ENCODE data around the gene LCN6. TPM values are rescaled to one million over a fixed set of nuclear protein-coding genes. Genes with fewer than 3 reads are reported as not detected.

The LCN6 gene
- polyA plus RNA-seq, 1 donor from 2014 or later, result not detected

DNA sequence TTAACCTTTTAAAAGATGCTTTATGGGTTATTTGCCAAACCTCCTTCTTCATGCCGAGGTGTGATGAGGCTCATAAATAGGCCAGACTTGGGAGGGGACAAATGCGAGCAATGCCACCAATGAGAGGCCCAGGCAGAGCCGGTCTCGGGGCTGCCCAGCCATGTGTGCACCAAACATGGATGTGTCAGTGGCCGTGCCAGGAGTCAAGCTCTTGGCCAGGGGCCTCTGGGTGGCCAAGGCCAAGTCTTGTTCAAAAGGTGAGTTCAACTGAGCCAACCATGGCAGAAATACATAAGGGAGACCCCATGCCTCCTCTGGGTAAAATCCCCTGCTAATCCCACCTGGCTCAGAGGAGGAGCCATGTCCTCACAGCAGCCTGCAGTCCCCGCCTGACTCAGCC, 26.9 kb upstream of the LCN6 start:
- Histone ChIP-seq H3F3A (ENCODE audit: insufficient read depth, low read length, poor library complexity, severe bottlenecking) (no peaks in the 10 kb centered on the region), H3K9me2 (ENCODE audit: insufficient read depth, low read length) (no peaks in the 10 kb centered on the region), H3K36me3 (ENCODE audit: insufficient read depth, low read length) (no peaks in the 10 kb centered on the region), H3K4me2 (ENCODE audit: low read length) (no peak overlapping the region), H3K9me3 (ENCODE audit: low read length) (no peaks in the 10 kb centered on the region), H3K9ac (ENCODE audit: low read length) (no peak overlapping the region), H3K27ac (ENCODE audit: low read length) (no peak overlapping the region), H3K79me2 (replicated peaks; ENCODE audit: insufficient read depth, low read length) (no peaks in the 10 kb centered on the region), H4K20me1 (ENCODE audit: insufficient read depth) (no peaks in the 10 kb centered on the region), H3K27me3 (ENCODE audit: insufficient read depth, low read depth, low read length) (no peaks in the 10 kb centered on the region), H2AFZ (ENCODE audit: low read depth, low read length) (no peak overlapping the region), H3K4me3 (ENCODE audit: low read length) (no peak overlapping the region)
- TF ChIP-seq EZH2 (IDR thresholded peaks at IDR 0.05; ENCODE audit: borderline replicate concordance, insufficient read depth, low read length, poor library complexity, severe bottlenecking), result no peak
- no peak for TF ChIP-seq TAF1 (IDR thresholded peaks at IDR 0.05; ENCODE audit: low read depth)
- no peak for TF ChIP-seq SMC3 (conservative IDR thresholded peaks at IDR 0.05; ENCODE audit: poor library complexity)

DNA sequence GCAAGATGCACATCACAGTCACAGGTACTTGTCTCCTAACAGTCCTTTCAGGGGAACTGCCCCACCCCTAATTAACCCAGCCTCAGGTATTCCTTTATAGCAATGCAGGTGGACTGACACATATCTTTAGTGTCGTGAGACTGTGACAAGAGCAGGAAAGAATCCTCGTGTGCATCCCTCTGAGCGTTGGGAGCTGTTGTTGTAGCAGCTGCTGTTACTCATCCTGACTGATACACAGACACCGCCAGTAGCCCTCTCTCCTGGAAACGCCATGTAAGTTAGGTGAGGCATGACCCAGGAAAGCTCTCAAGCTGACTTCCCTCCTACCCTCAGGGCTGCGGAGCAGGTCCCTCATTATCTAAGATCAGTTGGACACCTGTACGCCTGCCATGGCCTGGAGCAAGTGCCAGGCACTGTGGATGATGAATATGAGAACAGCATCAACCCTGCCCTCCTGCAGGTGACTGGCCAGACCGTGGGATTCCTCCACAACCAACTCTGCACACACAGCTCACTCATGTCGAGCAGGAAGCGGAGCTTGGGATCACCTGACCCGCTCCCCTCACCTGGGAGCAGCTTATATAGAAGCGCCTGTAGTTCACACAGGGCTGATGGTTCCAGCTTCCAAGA, 26.2 kb upstream of the LCN6 start:
- H2AFZ ChIP-seq (ENCODE audit: low read depth, low read length), result no peak overlapping the region
- no peaks in the 10 kb centered on the region for H3K9me3 ChIP-seq (ENCODE audit: low read length)
- no peak for TF ChIP-seq RAD21 (conservative IDR thresholded peaks at IDR 0.05)
- TF ChIP-seq, protein P1, sequence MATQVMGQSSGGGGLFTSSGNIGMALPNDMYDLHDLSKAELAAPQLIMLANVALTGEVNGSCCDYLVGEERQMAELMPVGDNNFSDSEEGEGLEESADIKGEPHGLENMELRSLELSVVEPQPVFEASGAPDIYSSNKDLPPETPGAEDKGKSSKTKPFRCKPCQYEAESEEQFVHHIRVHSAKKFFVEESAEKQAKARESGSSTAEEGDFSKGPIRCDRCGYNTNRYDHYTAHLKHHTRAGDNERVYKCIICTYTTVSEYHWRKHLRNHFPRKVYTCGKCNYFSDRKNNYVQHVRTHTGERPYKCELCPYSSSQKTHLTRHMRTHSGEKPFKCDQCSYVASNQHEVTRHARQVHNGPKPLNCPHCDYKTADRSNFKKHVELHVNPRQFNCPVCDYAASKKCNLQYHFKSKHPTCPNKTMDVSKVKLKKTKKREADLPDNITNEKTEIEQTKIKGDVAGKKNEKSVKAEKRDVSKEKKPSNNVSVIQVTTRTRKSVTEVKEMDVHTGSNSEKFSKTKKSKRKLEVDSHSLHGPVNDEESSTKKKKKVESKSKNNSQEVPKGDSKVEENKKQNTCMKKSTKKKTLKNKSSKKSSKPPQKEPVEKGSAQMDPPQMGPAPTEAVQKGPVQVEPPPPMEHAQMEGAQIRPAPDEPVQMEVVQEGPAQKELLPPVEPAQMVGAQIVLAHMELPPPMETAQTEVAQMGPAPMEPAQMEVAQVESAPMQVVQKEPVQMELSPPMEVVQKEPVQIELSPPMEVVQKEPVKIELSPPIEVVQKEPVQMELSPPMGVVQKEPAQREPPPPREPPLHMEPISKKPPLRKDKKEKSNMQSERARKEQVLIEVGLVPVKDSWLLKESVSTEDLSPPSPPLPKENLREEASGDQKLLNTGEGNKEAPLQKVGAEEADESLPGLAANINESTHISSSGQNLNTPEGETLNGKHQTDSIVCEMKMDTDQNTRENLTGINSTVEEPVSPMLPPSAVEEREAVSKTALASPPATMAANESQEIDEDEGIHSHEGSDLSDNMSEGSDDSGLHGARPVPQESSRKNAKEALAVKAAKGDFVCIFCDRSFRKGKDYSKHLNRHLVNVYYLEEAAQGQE (IDR thresholded peaks at IDR 0.05; ENCODE audit: borderline replicate concordance), result no peak
- TF ChIP-seq POLR2AphosphoS5 (IDR thresholded peaks at IDR 0.05), result no peak
- no peak for TF ChIP-seq EP300 (conservative IDR thresholded peaks at IDR 0.05; ENCODE audit: poor library complexity, severe bottlenecking)
- no peak for TF ChIP-seq EZH2 (IDR thresholded peaks at IDR 0.05; ENCODE audit: borderline replicate concordance, insufficient read depth, low read length, poor library complexity, severe bottlenecking)
- TF ChIP-seq SMC3 (conservative IDR thresholded peaks at IDR 0.05; ENCODE audit: poor library complexity), result no peak
- TF ChIP-seq, protein P2, sequence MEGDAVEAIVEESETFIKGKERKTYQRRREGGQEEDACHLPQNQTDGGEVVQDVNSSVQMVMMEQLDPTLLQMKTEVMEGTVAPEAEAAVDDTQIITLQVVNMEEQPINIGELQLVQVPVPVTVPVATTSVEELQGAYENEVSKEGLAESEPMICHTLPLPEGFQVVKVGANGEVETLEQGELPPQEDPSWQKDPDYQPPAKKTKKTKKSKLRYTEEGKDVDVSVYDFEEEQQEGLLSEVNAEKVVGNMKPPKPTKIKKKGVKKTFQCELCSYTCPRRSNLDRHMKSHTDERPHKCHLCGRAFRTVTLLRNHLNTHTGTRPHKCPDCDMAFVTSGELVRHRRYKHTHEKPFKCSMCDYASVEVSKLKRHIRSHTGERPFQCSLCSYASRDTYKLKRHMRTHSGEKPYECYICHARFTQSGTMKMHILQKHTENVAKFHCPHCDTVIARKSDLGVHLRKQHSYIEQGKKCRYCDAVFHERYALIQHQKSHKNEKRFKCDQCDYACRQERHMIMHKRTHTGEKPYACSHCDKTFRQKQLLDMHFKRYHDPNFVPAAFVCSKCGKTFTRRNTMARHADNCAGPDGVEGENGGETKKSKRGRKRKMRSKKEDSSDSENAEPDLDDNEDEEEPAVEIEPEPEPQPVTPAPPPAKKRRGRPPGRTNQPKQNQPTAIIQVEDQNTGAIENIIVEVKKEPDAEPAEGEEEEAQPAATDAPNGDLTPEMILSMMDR (IDR thresholded peaks at IDR 0.05; ENCODE audit: poor library complexity, severe bottlenecking), result no peak
- no peak for TF ChIP-seq TAF1 (IDR thresholded peaks at IDR 0.05; ENCODE audit: low read depth)
- no peak for TF ChIP-seq MXI1 (conservative IDR thresholded peaks at IDR 0.05; ENCODE audit: poor library complexity, severe bottlenecking)
- H3K27me3 ChIP-seq (ENCODE audit: insufficient read depth, low read depth, low read length), result no peaks in the 10 kb centered on the region
- H3K4me2 ChIP-seq (ENCODE audit: low read length), result no peak overlapping the region
- no peak overlapping the region for H3K9ac ChIP-seq (ENCODE audit: low read length)
- H3K79me2 ChIP-seq (replicated peaks; ENCODE audit: insufficient read depth, low read length), result no peaks in the 10 kb centered on the region
- no peaks in the 10 kb centered on the region for H3K36me3 ChIP-seq (ENCODE audit: insufficient read depth, low read length)
- H3K9me2 ChIP-seq (ENCODE audit: insufficient read depth, low read length), result no peaks in the 10 kb centered on the region
- H4K20me1 ChIP-seq (ENCODE audit: insufficient read depth), result no peaks in the 10 kb centered on the region
- H3K27ac ChIP-seq (ENCODE audit: low read length), result no peak overlapping the region
- no peaks in the 10 kb centered on the region for H3F3A ChIP-seq (ENCODE audit: insufficient read depth, low read length, poor library complexity, severe bottlenecking)
- no peak overlapping the region for H3K4me3 ChIP-seq (ENCODE audit: low read length)
